Thyroid gland (tissue), 4 donors: Measurements from ENCODE around the gene IDS. TPM values are rescaled to one million over a fixed set of nuclear protein-coding genes. Genes with fewer than 3 reads are reported as not detected.
A peak's percentile ranks its signal among the peaks of the same experiment; 100 is the strongest.
"Not testable (repeated sequence)": the region's sequence is repeated elsewhere in the genome, so short reads cannot be mapped to it uniquely, and the experiment has no call there.

Experiments
- DNase-seq, 2 donors: peaks; one replicate each; pipeline ENCODE4 v3.0.0-alpha.2; 2019
- H3K27ac ChIP-seq, 3 donors: fragments of 200-600 bp; sonication (generic); 1 replicate in 2 of 3; 2 replicates in 1 of 3; pipeline ENCODE4 v1.5.1; 2016 to 2019; ENCODE audit warnings: mild to moderate bottlenecking in 1 of 3, moderate library complexity in 1 of 3
- H3K27me3 ChIP-seq: fragments of 200-600 bp; sonication (generic); one replicate; pipeline ENCODE4 v1.5.1; 2019
- H3K36me3 ChIP-seq, 2 donors: fragments of 200-600 bp; sonication (generic); one replicate each; pipeline ENCODE4 v1.5.1; 2016 to 2019
- H3K4me1 ChIP-seq, 2 donors: fragments of 200-600 bp; sonication (generic); one replicate each; pipeline ENCODE4 v1.5.1; 2017 to 2019
- H3K4me3 ChIP-seq, 3 donors: fragments of 200-600 bp; sonication (generic); replicated peaks in 1 of 3; 1 replicate in 2 of 3; 2 replicates in 1 of 3; pipeline ENCODE4 v1.5.1; 2016; ENCODE audit warnings: mild to moderate bottlenecking in 1 of 3
- H3K9me3 ChIP-seq: fragments of 200-600 bp; sonication (generic); one replicate; pipeline ENCODE4 v1.5.1; 2017
- POLR2A ChIP-seq, 2 donors: fragments of 450-650 bp; IDR thresholded peaks; one replicate each; pipeline ENCODE4 v1.6.1; 2017; ENCODE audit warnings: antibody characterized with exemption in 2 of 2, mild to moderate bottlenecking in 2 of 2, moderate library complexity in 1 of 2
- WGBS, 2 donors: methylation state at CpG; one replicate each; pipeline ENCODE4 v1.1.5; 2017; 5-methylcytosine and 5-hydroxymethylcytosine counted together
- intact Hi-C: fragments of 100-400 bp; cut with DNase I; formaldehyde crosslinking; loops from one replicate; pipeline ENCODE4 v1.15.1; 2023
- total RNA-seq, 4 donors: library from RNA; depleted of rRNA; stranded (reverse); fragments of >200 nt; gene quantifications; one replicate each; pipeline ENCODE4 v1.2.3, GENCODE V29; 2016
- TF ChIP-seq, protein P1 (sequence below), 6 experiments: fragments of 200-600 bp in 3 of 6; fragments of 450-650 bp in 3 of 6; sonication (generic) in 3 of 6; IDR thresholded peaks; one replicate each; pipeline ENCODE4 v1.5.1; 2016 to 2019; ENCODE audit warnings: antibody characterized with exemption in 6 of 6, mild to moderate bottlenecking in 2 of 6, inconsistent platforms in 1 of 6, moderate library complexity in 1 of 6

Gene IDS
- total RNA-seq, 4 donors from 2014 or later, result 76.8 to 88.6 (median 83.9) TPM

DNA sequence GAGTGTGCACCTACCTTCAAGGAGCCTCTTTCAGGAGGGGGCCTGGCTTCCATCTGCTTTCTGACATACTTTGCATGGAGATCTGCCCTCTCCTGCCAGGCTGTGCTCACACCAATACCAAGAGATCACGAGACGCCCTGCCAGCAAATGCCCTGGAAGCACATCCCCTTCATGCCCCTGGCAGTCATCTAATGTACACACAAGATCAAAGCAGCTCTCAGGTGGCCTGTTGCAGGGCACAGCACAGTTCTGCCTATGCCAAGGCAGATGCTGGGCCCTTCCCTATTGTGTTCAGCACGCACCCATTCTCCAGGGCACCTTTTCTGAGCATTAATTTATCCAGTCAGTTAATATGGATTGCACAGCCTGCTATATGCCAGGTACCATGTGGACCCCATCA lies 27.8 kb upstream of the IDS start:
- H3K4me3 ChIP-seq, intact Hi-C loops: not testable (repeated sequence)
- WGBS, 2 donors, result no CpG with 5 or more reads among the region's 3 CpGs

DNA sequence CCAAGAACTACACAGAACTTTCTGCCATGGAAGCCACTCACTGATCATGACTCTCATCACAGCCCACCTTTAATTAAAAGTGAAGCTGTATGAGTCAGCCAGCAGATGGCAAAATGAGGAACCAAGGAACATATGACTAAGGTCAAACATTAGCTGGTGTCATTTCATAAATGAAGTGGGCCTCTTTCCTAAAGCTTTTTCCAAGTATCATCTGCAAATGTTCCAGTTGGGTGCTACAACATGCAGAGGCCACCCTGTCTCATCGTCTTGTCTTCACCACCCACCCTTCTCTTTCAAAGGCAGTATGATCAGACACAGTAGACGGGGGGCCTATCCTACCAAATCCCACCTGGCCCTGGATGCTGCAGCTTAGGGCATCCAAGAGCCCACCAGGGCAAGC lies 26.5 kb upstream of the IDS start:
- no peak for DNase-seq
- TF ChIP-seq, protein P1, sequence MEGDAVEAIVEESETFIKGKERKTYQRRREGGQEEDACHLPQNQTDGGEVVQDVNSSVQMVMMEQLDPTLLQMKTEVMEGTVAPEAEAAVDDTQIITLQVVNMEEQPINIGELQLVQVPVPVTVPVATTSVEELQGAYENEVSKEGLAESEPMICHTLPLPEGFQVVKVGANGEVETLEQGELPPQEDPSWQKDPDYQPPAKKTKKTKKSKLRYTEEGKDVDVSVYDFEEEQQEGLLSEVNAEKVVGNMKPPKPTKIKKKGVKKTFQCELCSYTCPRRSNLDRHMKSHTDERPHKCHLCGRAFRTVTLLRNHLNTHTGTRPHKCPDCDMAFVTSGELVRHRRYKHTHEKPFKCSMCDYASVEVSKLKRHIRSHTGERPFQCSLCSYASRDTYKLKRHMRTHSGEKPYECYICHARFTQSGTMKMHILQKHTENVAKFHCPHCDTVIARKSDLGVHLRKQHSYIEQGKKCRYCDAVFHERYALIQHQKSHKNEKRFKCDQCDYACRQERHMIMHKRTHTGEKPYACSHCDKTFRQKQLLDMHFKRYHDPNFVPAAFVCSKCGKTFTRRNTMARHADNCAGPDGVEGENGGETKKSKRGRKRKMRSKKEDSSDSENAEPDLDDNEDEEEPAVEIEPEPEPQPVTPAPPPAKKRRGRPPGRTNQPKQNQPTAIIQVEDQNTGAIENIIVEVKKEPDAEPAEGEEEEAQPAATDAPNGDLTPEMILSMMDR (IDR thresholded peaks at IDR 0.05), result no peak
- TF ChIP-seq POLR2A (IDR thresholded peaks at IDR 0.05), result no peak
- H3K4me3 ChIP-seq, result no peak overlapping the region
- 96 to 100% methylated on average over 2 of the region's 2 CpGs for WGBS, 2 donors
- no peak overlapping the region for H3K27ac ChIP-seq
- no peaks in the 10 kb centered on the region for H3K4me1 ChIP-seq
- intact Hi-C loops, result no loop called here
- H3K9me3 ChIP-seq, result no peaks in the 10 kb centered on the region
- H3K36me3 ChIP-seq, result no peaks in the 10 kb centered on the region
- H3K27me3 ChIP-seq, result no peaks in the 10 kb centered on the region

More for the DNA sequence above, 27.8 kb upstream of the IDS start:
- not testable (repeated sequence) for H3K27ac ChIP-seq, H3K9me3 ChIP-seq, H3K27me3 ChIP-seq, H3K36me3 ChIP-seq, H3K4me1 ChIP-seq, DNase-seq

DNA sequence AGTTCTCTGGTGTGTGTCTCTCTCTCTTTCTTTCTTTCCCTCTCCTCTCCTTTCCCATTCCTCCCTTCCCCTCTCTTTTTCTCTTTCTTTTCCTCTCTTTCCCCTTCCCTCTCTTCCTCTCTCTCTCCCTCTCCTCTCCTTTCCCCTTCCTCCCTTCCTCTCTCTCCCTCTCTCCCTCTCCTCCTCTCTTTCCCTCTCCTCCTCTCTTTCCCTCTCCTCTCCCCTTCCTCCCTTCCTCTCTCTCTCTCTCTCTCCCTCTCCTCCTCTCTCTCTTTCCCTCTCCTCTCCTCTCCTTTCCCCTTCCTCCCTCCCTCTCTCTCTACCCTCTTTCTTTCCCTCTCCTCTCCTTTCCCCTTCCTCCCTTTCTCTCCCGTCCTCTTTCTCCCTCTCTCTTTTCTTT lies 23.3 kb upstream of the IDS start:
- 80 to 86% methylated on average over 1 of the region's 1 CpG for WGBS, 2 donors
- H3K27ac ChIP-seq, result no peak overlapping the region
- intact Hi-C loops, result no loop called here

DNA sequence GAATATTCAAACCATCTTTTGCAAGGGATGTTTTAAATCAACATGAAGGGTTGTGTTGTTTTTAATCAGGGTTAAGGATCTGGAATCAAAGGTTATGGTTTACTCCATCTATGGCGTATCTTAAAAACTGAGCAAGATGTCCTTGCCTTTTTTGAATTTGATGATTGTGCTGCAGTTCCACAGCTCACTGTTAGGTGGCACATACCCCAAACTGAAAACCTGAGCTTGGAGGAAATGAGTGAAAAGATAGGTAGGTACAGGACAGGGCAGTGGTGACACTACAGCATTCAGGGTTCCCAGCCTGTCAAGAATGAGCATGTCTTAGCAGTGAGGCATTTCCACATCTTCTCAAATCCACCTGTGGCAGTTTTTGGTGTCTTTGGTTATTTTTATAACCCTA lies 22.6 kb upstream of the IDS start:
- H3K36me3 ChIP-seq, result no peaks in the 10 kb centered on the region
- H3K9me3 ChIP-seq, result no peaks in the 10 kb centered on the region
- 57 to 92% methylated on average over 1 of the region's 1 CpG for WGBS, 2 donors
- peak in 1 of 2 donors; percentile 6 for DNase-seq
- H3K27ac ChIP-seq, result no peak overlapping the region
- TF ChIP-seq POLR2A (IDR thresholded peaks at IDR 0.05), result no peak
- TF ChIP-seq, protein P1 (IDR thresholded peaks at IDR 0.05), result peak in 3 of 6 experiments; percentile 41 to 46 (median 42)
- intact Hi-C loops, result no loop called here
- no peaks in the 10 kb centered on the region for H3K27me3 ChIP-seq
- H3K4me1 ChIP-seq, result no peaks in the 10 kb centered on the region
- no peak overlapping the region for H3K4me3 ChIP-seq

More for the DNA sequence above, 23.3 kb upstream of the IDS start:
- H3K27me3 ChIP-seq, result no peaks in the 10 kb centered on the region
- TF ChIP-seq POLR2A (IDR thresholded peaks at IDR 0.05), result no peak
- TF ChIP-seq, protein P1 (IDR thresholded peaks at IDR 0.05), result no peak
- H3K4me1 ChIP-seq, result no peaks in the 10 kb centered on the region
- H3K36me3 ChIP-seq, result no peaks in the 10 kb centered on the region
- no peaks in the 10 kb centered on the region for H3K9me3 ChIP-seq
- DNase-seq, result no peak
- no peak overlapping the region for H3K4me3 ChIP-seq

DNA sequence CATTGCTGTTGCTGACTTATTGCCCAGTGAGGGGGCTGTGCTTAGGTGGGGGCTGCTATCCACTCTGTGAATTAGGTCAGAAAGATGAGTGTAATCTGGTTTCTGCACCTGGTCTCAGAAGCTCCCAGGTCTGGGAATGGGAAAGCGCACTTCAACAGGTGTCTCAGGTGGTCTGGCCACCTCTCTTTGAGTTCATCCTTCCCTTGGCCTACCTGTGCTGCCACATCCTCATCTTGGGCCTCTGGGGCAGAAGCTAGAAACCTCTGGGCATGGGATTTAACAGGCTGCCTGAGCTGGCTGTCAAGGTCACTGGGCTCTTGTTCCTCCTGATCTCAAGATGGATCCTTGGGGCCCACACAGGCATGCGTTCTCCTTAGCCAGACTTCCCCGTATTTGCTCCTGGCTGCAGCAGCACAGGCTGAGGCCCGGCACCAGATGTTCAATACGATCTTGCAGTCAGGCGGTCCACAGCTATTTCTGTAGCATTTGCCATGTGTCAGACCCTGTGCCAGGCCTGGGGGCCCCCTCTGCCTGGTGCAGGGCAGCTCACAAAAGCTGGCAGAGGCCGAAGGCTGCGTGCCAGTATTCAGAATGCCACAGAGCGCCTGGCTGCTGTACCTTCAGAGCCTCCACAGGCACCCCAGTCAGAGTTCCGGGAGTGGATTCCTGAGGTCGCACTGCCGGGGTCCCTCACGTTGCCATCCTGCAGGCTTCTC lies 21.4 kb upstream of the IDS start:
- H3K27ac ChIP-seq, H3K4me3 ChIP-seq, intact Hi-C loops, H3K36me3 ChIP-seq, H3K27me3 ChIP-seq, H3K9me3 ChIP-seq, DNase-seq, H3K4me1 ChIP-seq: not testable (repeated sequence)
- WGBS, 2 donors, result 100% methylated on average over 1 of the region's 13 CpGs; no CpG with 5 or more reads in 1 of the 2 donors

DNA sequence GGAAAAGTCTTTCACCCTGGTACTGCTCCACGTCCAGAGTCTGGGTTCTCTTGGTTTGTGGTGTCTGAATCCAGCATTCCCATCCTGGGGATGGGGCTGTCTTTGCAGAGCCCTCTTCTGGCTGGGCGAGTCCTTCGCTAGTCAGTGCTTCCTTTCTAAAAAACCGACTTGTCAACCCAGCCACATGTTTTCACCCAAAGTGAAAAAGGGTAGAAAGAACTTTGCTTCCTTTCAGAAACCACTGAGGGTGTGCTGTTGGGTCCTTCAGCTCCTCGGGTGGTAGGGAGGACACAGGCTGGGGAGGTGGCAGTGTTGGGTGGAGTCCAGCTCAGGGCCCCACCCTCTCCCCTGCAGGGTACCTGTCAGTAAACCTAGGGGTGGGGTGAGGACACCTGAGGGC lies 20.8 kb upstream of the IDS start:
- intact Hi-C loops, DNase-seq, H3K27me3 ChIP-seq, H3K27ac ChIP-seq, H3K36me3 ChIP-seq, H3K9me3 ChIP-seq, H3K4me1 ChIP-seq, H3K4me3 ChIP-seq: not testable (repeated sequence)
- no CpG with 5 or more reads among the region's 5 CpGs for WGBS, 2 donors

DNA sequence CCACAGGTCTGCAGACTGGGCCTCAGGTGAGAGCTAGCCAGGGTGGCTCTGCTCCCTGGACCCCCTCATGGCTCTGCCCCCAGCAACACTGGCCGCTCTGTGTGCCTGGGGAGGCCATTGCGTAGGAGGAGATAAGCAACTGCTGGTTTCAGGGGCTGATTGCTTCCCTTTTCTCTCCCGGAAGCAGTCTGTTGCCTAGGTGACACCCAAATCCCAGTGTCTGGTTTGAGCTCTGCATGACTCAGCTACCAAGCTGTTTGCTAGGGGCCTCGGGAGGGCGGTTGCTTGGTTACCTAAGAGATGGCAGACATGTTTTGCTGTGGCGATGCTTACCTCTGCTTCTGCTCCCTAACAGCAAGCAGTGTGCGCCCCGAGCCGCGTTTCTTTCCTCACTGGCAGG lies 20.3 kb upstream of the IDS start:
- H3K4me3 ChIP-seq, H3K27me3 ChIP-seq, H3K9me3 ChIP-seq, H3K36me3 ChIP-seq, intact Hi-C loops, H3K4me1 ChIP-seq, H3K27ac ChIP-seq: not testable (repeated sequence)
- DNase-seq, result peak in 1 of 2 donors; percentile 3
- WGBS, 2 donors, result no CpG with 5 or more reads among the region's 10 CpGs
